GM18508 (cell line): ENCODE measurements around the gene TIGD4.
A peak's percentile ranks its signal among the peaks of the same experiment; 100 is the strongest.
"Not testable (repeated sequence)": the region's sequence is repeated elsewhere in the genome, so short reads cannot be mapped to it uniquely, and the experiment has no call there.

Source experiments
- ATAC-seq: cut with Tn5 transposase; IDR thresholded peaks from one replicate; pipeline ENCODE4 v1.9.1; 2021; ENCODE audit warnings: moderate number of reproducible peaks; ENCODE audit not compliant: insufficient read depth, unreplicated experiment

TIGD4 gene

GRCh38 chr4:152784490-152785350 is 5.2 kb upstream of the TIGD4 start:
- ATAC-seq = no peak

DNA sequence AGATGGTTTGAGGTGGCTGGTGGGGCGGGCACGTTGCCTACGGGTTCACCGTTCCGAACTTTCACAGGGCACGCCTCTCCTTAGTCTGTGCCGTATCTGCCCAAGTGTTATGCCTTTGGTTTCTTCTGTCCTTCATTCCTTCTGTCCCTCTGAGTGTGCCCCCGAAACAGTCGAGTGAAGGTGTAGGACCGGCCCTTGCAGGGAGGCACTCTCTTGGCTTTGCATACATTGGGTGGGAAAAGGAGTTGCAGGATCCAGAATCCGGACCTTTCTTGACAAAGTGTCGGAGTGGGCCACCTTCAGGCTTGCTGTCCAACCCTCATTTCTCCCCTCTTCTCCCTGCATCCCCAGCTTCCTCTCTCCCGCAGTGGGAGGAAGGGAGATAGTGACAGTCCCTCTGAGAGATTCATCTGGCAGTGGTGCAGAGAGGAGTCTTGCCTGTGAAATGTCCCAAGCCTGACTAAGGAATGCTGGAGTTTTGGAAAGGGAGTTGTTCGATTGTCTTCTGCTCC is 793 bp upstream of the TIGD4 start:
- peak; percentile 11 for ATAC-seq

DNA sequence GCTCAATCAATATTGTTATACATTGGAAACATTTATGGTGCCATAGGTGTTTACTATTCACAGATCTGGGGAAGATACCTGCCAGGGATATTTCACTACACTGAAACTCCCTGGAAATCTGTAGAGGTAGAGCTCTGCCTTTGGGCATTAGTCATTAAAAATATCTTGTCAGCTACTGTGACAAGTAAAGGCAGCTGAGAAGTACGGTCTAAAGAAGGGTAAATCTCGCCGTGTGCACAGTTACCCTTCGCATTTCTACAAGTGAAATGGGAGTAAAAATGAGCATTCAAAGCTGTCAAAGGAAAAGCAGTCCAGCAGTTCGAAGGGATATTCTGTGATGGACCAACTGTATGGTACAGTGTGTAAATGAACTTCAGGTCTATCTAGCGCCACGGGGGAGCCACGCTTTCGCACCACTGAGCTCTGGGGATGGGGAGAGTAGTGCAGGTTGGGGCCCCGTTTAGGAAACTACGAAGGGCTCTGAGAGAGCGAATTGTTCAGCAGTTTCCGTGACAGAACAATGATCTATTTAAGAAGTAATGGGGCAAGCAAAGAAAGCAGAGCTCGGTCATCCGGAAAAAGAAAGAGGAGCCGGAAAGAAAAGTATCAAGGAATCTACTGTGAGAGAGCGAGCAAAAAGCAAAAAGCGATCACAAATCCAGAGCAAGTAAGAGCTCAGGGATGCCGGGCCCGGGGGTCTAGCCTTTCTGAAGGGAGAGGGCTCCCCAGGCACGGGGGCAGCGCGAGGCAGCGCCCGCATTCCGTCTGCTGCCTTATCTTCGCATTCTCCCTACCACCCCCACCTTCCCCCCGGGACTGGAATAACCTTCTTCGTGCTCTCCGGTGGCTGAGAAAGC is 646 bp downstream of the TIGD4 start:
- no peak for ATAC-seq

DNA sequence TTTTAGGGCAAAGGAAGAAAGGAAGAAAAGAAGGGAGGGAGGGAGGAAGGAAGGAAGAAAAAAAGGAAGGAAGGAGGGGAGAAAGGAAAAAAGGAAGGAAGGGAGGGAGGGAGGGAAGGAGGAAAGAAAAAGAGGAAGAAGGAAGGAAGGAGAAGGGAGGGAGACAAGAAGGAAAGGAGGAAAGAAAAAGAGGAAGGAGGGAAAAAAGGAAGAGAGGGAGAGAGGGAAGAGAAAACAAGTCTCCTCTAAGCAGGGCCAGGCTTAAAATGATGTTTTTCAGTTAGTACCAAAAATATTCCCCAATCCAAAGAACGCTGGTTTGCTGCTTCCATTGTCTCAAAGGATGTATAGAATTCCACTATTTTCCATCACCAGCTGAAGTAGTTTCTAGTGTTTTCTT is 2.0 kb downstream of the TIGD4 start:
- ATAC-seq = no peak

DNA sequence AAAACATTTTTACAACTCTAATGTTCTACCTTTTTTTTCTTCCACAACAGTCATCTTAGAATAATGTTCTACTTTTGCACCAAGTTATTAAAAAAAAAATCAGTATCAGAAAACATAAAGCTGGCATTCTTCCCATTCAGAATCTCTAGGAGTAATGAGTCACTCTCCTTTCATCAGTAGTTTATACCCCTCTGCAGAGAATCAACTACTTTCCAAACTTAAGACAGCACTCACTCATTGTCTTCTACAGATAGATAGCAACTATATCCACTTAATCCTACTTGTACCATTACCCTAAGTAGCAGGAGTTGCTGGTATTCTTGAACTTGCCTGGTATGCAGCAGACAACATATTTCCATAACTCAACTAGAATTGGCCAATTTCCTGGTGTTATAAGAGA is 3.2 kb downstream of the TIGD4 start:
- no peak for ATAC-seq

DNA sequence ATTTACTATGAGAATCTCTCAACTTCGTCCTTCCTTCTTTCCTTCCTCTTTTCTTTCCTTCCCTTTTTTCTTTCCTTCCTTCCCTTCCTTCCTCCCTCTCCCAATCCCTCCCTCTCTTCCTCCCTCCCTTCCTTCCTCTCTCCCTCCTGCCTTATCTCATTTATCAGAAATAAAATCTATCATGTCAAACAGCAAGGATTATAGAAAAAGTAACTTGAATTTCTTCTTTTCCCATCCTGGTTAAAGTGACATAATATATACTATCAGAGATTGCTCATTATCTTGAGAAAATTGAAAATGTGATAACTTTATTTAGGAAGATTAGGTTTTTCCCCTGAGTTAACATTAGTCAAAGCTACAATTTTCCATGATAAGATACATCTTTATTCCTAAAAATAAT is 5.6 kb downstream of the TIGD4 start:
- ATAC-seq = no peak

GRCh38 chr4:152773339-152773738 is 6.2 kb downstream of the TIGD4 start:
- no peak for ATAC-seq

DNA sequence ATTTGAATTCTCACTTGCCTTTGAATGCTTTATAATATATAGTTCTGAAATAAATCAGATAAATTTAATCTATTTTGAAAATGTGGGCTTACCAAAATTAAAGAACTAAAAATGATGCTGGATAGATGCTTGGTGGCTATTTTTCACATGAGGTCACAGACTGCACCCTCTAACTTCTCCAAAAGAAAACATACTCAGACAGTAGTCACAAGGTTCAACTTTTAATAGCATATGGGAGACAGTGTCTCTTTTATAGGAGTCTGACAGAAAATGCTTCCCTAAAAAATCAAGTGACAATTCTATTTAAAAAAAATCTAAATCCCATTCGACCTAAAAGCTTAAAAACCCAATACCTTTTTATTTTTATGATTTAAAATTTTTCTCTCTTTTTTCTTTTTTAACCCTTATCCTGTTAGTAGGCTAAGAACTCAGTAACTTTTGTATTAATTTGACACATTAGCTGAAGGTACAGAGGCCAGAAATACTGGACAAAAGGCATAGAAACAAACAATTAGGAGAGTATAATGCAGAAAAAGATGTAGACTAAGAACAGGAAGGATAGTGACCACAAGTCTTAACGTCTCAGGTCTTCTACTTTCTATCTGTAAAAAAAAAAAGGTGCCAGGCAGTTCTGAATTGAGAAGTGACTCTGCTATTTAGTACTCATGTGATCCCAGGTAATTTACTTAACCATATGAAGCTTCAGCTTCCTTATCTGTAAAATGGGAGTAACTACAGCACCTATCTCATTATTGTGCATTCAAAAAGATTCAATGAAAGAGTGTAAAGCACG is 7.6 kb downstream of the TIGD4 start:
- ATAC-seq = peak; percentile 79

DNA sequence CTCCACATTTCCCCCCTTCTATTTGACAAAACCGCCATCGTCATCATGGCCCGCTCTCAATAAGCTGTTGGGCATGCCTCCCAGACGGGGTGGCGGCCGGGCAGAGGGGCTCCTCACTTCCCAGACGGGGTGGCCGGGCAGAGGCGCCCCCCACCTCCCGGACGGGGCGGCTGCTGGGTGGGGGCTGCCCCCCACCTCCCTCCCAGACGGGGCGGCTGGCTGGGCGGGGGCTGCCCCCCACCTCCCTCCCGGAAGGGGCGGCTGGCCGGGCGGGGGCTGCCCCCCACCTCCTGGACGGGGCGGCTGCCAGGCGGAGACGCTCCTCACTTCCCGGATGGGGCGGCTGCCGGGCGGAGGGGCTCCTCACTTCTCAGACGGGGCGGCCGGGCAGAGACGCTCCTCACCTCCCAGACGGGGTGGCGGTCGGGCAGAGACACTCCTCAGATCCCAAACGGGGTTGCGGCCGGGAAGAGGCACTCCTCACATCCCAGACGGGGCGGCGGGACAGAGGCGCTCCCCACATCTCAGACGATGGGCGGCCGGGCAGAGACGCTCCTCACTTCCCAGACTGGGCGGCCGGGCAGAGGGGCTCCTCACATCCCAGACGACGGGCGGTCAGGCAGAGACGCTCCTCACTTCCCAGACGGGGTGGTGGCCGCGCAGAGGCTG is 14.3 kb downstream of the TIGD4 start:
- ATAC-seq = not testable (repeated sequence)

DNA sequence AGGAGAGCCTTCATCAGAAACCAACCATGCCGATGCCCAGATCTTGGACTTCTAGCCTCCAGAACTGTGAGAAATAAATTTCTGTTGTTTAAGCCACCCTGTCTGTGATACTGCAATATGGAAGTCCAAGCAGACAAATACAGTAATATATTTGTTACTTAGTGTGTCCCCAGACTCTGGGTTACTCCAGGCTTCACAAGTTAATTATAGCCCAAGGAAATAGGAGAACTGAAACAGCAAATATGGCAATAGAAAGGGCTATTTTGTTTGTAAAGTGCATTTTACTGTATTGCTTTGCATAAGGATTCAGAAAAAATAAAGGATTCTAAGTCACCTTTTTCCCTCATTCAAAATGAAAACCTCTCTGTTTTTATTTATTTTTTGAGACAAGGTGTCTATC is 15.7 kb downstream of the TIGD4 start:
- no peak for ATAC-seq

DNA sequence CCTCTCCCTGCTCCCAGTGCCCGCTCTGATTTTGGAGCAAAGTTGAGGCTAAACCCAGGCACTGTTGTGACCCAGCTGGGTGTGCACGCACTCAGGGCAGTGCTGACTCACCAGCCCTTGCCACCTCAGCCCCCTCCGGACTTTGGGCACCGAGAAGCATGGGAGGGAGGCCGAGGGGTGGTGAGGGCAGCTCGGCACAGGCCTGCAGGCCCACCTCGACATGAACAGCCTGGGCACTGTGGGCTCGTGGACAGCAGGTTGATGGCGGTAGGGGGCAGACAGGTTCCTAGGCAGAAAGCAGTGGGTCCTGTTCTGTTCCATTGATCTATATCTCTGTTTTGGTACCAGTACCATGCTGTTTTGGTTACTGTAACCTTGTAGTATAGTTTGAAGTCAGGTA is 30.9 kb downstream of the TIGD4 start:
- no peak for ATAC-seq

GRCh38 chr4:152747444-152747843 is 32.1 kb downstream of the TIGD4 start:
- no peak for ATAC-seq

GRCh38 chr4:152738827-152739226 is 40.7 kb downstream of the TIGD4 start:
- ATAC-seq = no peak

DNA sequence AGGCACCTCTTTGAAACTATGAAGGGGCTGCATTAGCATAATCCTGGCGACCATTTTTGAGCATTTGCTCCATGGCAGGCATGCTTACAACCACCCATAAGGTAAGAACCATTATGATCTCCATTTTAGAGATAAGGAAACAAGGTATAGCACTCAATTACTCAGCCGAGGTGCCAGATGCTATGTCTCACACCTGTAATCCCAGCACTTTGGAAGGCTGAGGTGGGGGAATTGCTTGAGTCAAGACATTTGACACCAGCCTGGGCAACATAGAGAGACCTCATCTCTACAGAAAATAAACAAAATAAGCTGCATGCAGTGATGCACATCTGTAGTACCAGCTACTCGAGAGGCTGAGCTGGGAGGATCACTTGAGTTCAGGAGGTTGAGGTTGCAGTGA is 43.6 kb downstream of the TIGD4 start:
- ATAC-seq = no peak

DNA sequence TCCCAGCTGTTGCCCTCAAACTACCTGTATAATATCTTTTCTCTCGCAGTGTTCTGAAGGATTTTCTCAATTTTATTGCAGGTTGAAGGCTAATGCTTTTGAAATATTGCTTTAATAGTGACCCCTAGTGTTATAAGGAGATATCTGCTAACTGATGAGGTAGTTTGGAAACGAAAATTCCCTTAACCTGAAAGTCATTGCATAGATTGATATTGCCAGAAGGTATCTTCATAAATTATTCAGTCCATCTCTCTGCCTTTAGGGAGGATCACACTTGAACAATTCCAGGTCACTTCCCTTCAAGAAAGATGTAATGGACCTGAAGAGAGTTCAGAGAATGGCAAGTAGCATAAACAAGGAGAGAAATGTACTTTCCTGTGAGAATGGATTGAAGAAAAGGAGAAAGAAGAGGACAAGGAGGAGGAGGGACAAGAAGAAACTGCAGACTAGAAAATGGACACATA is 44.1 kb downstream of the TIGD4 start:
- ATAC-seq = no peak

- no peak for ATAC-seq
Observed at GRCh38 chr4:152734699-152735050, 44.9 kb downstream of the TIGD4 start.

DNA sequence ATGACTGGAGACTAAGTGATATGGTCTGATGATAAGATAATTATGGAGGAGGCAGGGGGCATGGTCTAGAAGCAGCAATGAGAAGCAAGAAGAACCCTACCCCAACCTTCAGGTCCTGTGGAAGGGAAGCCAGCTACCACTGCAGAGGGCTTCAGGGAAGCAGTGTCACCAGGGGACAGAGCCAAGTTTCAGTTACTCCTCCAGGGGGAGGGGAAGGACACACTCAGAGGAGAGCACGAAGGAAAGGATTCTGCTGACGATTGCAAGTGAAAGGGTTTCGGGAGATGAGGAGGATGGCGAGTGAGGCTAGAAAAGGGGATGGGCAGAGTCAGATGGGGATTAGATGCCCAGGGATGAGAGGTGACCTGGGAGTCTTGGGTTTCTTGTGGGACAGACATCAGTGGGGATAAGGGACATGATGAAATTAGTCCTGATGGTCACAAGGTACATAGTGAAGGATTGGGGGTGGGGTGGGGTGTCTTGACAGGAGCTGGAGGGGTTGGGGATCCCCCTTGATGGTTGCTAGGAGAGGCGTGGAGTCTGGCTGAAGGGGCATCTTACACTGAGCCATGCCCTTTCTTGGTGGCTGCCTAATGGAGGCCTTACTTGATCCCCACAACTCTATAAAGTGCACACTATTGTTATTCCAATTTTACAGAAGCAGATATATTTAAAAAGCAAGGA is 45.4 kb downstream of the TIGD4 start:
- ATAC-seq = no peak

DNA sequence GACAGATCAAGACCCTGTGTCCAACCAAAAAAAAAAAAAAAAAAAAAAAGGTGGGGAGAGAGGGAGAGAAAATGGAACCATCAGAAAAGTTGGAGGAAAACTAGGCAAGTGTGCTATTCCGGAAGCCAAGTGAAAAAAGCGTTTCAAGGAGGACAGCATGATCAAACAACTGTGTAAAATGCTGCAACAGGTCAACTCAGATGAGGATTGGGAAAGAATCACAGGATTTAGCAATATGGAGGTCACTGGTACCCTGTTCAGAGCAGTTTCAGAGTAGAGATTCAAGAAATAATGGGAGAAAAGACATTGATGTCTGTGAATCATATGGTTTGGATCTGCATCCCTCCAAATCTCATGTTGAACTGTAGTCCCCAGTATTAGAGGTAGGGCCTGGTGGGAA is 47.5 kb downstream of the TIGD4 start:
- ATAC-seq = no peak

- no peak for ATAC-seq
Observed at GRCh38 chr4:152729466-152729865, 50.1 kb downstream of the TIGD4 start.
